Tibial nerve (tissue), 4 donors: ENCODE measurements around the gene AFG1L. TPM values are rescaled to one million over a fixed set of nuclear protein-coding genes. Genes with fewer than 3 reads are reported as not detected.
"Not testable (repeated sequence)": the region's sequence is repeated elsewhere in the genome, so short reads cannot be mapped to it uniquely, and the experiment has no call there.

ENCODE experiments used
- DNase-seq, 2 donors: peaks; one replicate each; pipeline ENCODE4 v3.0.0-alpha.2; 2019; ENCODE audit warnings: low spot score in 2 of 2
- H3K27ac ChIP-seq, 4 donors: fragments of 200-600 bp; sonication (generic) in 3 of 4; one replicate each; pipeline ENCODE4 v1.5.1; 2017 to 2019; ENCODE audit warnings: mild to moderate bottlenecking in 1 of 4
- H3K27me3 ChIP-seq, 2 donors: fragments of 200-600 bp; sonication (generic) in 1 of 2; one replicate each; pipeline versions ENCODE4 v1.5.1 to v1.6.0; 2017 to 2019
- H3K36me3 ChIP-seq, 3 donors: fragments of 200-600 bp; sonication (generic); one replicate each; pipeline ENCODE4 v1.5.1; 2018 to 2019
- H3K4me1 ChIP-seq, 4 donors: fragments of 200-600 bp; sonication (generic) in 3 of 4; one replicate each; pipeline ENCODE4 v1.5.1; 2017 to 2019
- H3K4me3 ChIP-seq, 4 donors: fragments of 200-600 bp; sonication (generic) in 3 of 4; one replicate each; pipeline ENCODE4 v1.5.1; 2017 to 2019; ENCODE audit warnings: mild to moderate bottlenecking in 1 of 4, moderate library complexity in 1 of 4
- H3K9me3 ChIP-seq, 4 donors: fragments of 200-600 bp; sonication (generic) in 3 of 4; one replicate each; pipeline ENCODE4 v1.5.1; 2017 to 2019
- CTCF ChIP-seq, 5 experiments: fragments of 200-600 bp in 3 of 5; fragments of 450-650 bp in 2 of 5; sonication (generic) in 3 of 5; IDR thresholded peaks; one replicate each; pipeline ENCODE4 v1.5.1; 2016 to 2019; ENCODE audit warnings: antibody characterized with exemption in 5 of 5, mild to moderate bottlenecking in 3 of 5, moderate library complexity in 2 of 5
- EP300 ChIP-seq, 2 donors: sonication (generic); formaldehyde crosslinking; IDR thresholded peaks; one replicate each; pipeline ENCODE4 v1.6.1; 2017; ENCODE audit warnings: antibody characterized with exemption in 2 of 2, mild to moderate bottlenecking in 1 of 2
- POLR2A ChIP-seq, 2 donors: fragments of 450-650 bp; IDR thresholded peaks; one replicate each; pipeline ENCODE4 v1.6.1; 2017; ENCODE audit warnings: antibody characterized with exemption in 2 of 2, mild to moderate bottlenecking in 2 of 2, moderate library complexity in 2 of 2
- WGBS, 2 donors: methylation state at CpG; one replicate each; pipeline ENCODE4 v1.1.5; 2018; 5-methylcytosine and 5-hydroxymethylcytosine counted together
- total RNA-seq, 4 donors: library from RNA; depleted of rRNA; stranded (reverse); fragments of >200 nt; gene quantifications; one replicate each; pipeline ENCODE4 v1.1.0, GENCODE V29; 2016

The AFG1L gene
- 1 to 10 TPM; 2.0 to 5.2 (median 4.1) TPM for total RNA-seq

DNA sequence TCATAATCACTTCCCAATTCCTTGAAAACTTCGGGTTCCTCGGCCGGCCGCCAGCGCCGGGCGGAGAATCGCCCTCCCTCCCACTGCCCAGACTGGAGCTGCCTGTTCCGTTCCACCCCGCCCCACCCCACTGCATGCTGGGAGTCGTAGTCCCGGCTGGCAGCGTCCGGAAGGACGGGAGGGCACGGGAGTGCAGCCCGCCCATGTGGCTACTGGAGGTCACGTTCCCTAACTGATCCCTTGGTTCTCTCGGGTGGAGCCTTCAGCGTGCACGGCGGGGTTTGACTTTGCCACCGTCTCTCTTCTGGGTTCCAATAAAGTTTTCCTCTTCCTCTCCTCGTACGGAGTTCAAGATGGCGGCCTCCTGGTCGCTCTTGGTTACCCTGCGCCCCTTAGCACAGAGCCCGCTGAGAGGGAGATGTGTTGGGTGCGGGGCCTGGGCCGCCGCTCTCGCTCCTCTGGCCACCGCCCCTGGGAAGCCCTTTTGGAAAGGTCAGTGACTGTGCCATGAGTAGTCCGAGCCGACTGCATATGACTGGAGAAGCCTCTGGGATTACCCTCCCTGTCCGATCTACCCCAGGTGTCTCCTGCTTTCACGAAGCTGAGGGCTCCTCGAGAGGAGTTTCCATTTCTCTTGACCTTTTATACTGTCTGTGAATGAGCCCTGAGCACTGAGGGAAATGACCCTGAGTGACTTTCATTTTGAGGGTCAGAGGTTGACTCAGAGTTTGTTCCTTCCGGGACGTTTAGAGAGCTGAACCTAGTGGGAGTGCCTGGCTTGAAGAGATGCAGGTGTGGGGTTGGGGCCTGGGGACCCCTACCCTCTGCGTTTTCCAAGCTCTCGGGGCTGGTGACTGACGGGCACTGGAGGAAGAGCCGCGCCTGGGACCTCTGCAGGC lies at the start of gene AFG1L:
Gene AFG1L, plus strand, starts transcription at position 328 of the 899 bp plus-strand sequence. Its CDS starts 26 bp downstream, at position 354.
- no peaks in the 10 kb centered on the region for H3K27me3 ChIP-seq
- H3K4me3 ChIP-seq, result peak within 1 kb of the TSS; percentile 73 to 95 (median 80)
- TF ChIP-seq EP300 (IDR thresholded peaks at IDR 0.05) (peak in 1 of 2 donors; percentile 94), CTCF (IDR thresholded peaks at IDR 0.05) (peak in 1 of 5 experiments; percentile 26), POLR2A (IDR thresholded peaks at IDR 0.05) (peak; percentile 23 to 58)
- peak; percentile 87 to 92 for DNase-seq
- H3K36me3 ChIP-seq, result no peaks in the 10 kb centered on the region
- 1% methylated on average over 37 to 44 of the region's 46 CpGs for WGBS, 2 donors
- no peaks in the 10 kb centered on the region for H3K9me3 ChIP-seq
- H3K27ac ChIP-seq, result peak within 1 kb of the TSS; percentile 91 to 96 (median 94)
- peaks cover 0 to 16% (median 4%) of the 10 kb centered on the region in 4 donors for H3K4me1 ChIP-seq

GRCh38 chr6:108245095-108245494 lies 49.8 kb upstream of the AFG1L start:
- not testable (repeated sequence) for H3K27ac ChIP-seq, DNase-seq, H3K4me3 ChIP-seq, H3K27me3 ChIP-seq
- Histone ChIP-seq H3K9me3 (peaks cover 0 to 15% (median 0%) of the 10 kb centered on the region in 4 donors), H3K4me1 (peaks cover 0 to 13% (median 0%) of the 10 kb centered on the region in 4 donors), H3K36me3 (peaks cover 0 to 41% (median 0%) of the 10 kb centered on the region in 3 donors)
- 97% methylated on average over 7 of the region's 7 CpGs for WGBS, 2 donors

GRCh38 chr6:108247965-108248536 lies 46.8 kb upstream of the AFG1L start:
- DNase-seq, result no peak
- peaks cover 0 to 28% (median 1%) of the 10 kb centered on the region in 4 donors for H3K4me1 ChIP-seq
- no peak overlapping the region for H3K4me3 ChIP-seq
- no peak overlapping the region for H3K27ac ChIP-seq
- H3K36me3 ChIP-seq, result peaks cover 0 to 21% (median 0%) of the 10 kb centered on the region in 3 donors
- peaks cover 0 to 3% (median 0%) of the 10 kb centered on the region in 4 donors for H3K9me3 ChIP-seq
- 93 to 95% methylated on average over 1 of the region's 1 CpG for WGBS, 2 donors
- TF ChIP-seq CTCF (IDR thresholded peaks at IDR 0.05) (no peak), EP300 (IDR thresholded peaks at IDR 0.05) (no peak)
- H3K27me3 ChIP-seq, result no peaks in the 10 kb centered on the region

DNA sequence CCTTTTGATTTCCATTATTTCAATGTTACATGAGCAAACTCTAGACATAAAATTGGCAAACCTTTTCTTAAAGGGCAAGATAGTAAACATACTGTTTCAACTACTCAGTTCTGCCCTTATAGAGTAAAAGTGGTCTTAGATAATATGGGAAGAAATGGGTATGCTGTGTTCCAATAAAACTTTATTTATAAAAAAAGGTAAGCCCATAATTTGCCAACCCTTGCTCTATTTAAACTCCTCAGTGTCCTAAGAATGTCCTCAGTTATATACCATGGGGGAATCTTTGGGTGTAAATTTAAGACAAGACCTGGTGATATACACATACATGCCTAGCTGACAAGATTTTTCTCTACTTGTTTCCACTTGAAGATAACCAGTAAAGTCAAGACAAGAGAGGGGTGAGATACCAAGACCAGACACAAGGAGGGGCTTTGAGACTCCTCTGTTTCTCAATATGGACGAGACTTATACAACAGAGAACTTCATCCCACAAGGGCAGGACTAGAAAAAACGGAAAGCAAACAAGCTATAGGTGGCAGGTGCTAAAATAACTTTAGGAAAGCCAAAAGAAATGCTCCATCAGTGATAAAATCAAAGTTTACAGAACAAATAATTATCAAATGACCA lies 44.5 kb upstream of the AFG1L start:
- 72% methylated on average over 2 of the region's 2 CpGs for whole genome bisulfite sequencing, 2 donors
- H3K9me3 ChIP-seq, result no peaks in the 10 kb centered on the region
- no peak overlapping the region for H3K4me3 ChIP-seq
- peaks cover 0 to 38% (median 1%) of the 10 kb centered on the region in 4 donors for H3K4me1 ChIP-seq
- no peak for TF ChIP-seq EP300 (IDR thresholded peaks at IDR 0.05)
- no peak for TF ChIP-seq POLR2A (IDR thresholded peaks at IDR 0.05)
- TF ChIP-seq CTCF (IDR thresholded peaks at IDR 0.05), result no peak
- H3K27ac ChIP-seq, result no peak overlapping the region
- H3K27me3 ChIP-seq, result no peaks in the 10 kb centered on the region
- peaks cover 0 to 22% (median 0%) of the 10 kb centered on the region in 3 donors for H3K36me3 ChIP-seq
- DNase-seq, result no peak

GRCh38 chr6:108251252-108251651 lies 43.6 kb upstream of the AFG1L start:
- peaks cover 0 to 23% (median 0%) of the 10 kb centered on the region in 3 donors for H3K36me3 ChIP-seq
- peaks cover 0 to 40% (median 1%) of the 10 kb centered on the region in 4 donors for H3K4me1 ChIP-seq
- no peak for TF ChIP-seq CTCF (IDR thresholded peaks at IDR 0.05)
- no peak for TF ChIP-seq POLR2A (IDR thresholded peaks at IDR 0.05)
- no peak for TF ChIP-seq EP300 (IDR thresholded peaks at IDR 0.05)
- DNase-seq, result no peak
- 89 to 95% methylated on average over 2 of the region's 2 CpGs for WGBS, 2 donors
- H3K27ac ChIP-seq, result no peak overlapping the region
- H3K9me3 ChIP-seq, result no peaks in the 10 kb centered on the region
- no peak overlapping the region for H3K4me3 ChIP-seq
- H3K27me3 ChIP-seq, result no peaks in the 10 kb centered on the region
